Keratinocyte (primary cell): ENCODE results near the gene RFX8.

Experiments
- CTCF ChIP-seq, 3 experiments: IDR thresholded peaks in 1 of 3; conservative IDR thresholded peaks in 1 of 3; optimal IDR thresholded peaks in 1 of 3; 2 replicates in 2 of 3; 3 replicates in 1 of 3; pipeline versions ENCODE3 to v1.5.1; 2011; ENCODE audit warnings: low read length in 3 of 3, mild to moderate bottlenecking in 3 of 3, moderate library complexity in 2 of 3, control low read depth in 1 of 3, inconsistent platforms in 1 of 3; ENCODE audit not compliant: insufficient read depth in 2 of 3; ENCODE audit errors: extremely low read depth in 1 of 3
- EZH2 ChIP-seq: IDR thresholded peaks from one replicate; pipeline ENCODE4 v1.6.1; 2012; ENCODE audit warnings: inconsistent platforms, mild to moderate bottlenecking, low read length, moderate library complexity

- no peak for TF ChIP-seq CTCF (optimal IDR thresholded peaks at IDR 0.05 in 1 of 3, IDR thresholded peaks at IDR 0.05 in 1 of 3, conservative IDR thresholded peaks at IDR 0.05 in 1 of 3; ENCODE audit: extremely low read depth in 1 of 3, insufficient read depth in 2 of 3, low read length in 3 of 3)
- no peak for TF ChIP-seq EZH2
These were observed 94.5 kb downstream of the RFX8 start for GRCh38 chr2:101380376-101380775.
